ENCODE results near the gene NMRK1. TPM values are rescaled to one million over a fixed set of nuclear protein-coding genes. Genes with fewer than 3 reads are reported as not detected.
A peak's percentile ranks its signal among the peaks of the same experiment; 100 is the strongest.

Gene NMRK1
- total RNA-seq, 2 donors from 2014 or later: 21.3 to 24.6 TPM

DNA sequence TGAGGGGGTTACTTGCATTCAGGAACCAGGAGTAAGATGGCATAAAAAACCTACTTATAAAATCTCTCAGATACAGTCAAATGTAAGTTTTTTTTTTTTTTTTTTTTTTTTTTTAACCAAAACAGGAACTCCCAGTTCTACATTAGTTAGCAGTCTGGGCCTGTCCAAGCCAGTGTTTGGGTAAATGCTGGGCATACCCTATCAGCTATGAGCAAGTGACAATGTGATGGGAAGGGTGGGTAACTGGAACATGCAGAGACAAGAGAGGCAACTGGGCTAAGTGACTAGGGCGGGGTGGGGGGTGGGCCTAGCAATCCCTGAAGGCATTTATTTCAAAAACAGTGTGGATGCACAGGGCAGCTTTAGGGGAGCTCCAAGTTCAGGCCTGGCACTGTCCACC lies 2.3 kb downstream of the NMRK1 start:
- no peaks in the 10 kb centered on the region for H3K27me3 ChIP-seq
- H3K27ac ChIP-seq: no peak overlapping the region
- TF ChIP-seq, protein P1, sequence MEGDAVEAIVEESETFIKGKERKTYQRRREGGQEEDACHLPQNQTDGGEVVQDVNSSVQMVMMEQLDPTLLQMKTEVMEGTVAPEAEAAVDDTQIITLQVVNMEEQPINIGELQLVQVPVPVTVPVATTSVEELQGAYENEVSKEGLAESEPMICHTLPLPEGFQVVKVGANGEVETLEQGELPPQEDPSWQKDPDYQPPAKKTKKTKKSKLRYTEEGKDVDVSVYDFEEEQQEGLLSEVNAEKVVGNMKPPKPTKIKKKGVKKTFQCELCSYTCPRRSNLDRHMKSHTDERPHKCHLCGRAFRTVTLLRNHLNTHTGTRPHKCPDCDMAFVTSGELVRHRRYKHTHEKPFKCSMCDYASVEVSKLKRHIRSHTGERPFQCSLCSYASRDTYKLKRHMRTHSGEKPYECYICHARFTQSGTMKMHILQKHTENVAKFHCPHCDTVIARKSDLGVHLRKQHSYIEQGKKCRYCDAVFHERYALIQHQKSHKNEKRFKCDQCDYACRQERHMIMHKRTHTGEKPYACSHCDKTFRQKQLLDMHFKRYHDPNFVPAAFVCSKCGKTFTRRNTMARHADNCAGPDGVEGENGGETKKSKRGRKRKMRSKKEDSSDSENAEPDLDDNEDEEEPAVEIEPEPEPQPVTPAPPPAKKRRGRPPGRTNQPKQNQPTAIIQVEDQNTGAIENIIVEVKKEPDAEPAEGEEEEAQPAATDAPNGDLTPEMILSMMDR (IDR thresholded peaks at IDR 0.05): no peak
- no peaks in the 10 kb centered on the region for H3K36me3 ChIP-seq
- no peak overlapping the region for H3K9ac ChIP-seq (ENCODE audit: low read depth in 2 of 2, low read length in 2 of 2)
- H3K4me3 ChIP-seq: no peak overlapping the region
- intact Hi-C loops (cut with DNase I): no loop called here
- DNase-seq: no peak
- H3K9me3 ChIP-seq: no peaks in the 10 kb centered on the region
- H3K4me1 ChIP-seq: peaks cover 15% of the 10 kb centered on the region

DNA sequence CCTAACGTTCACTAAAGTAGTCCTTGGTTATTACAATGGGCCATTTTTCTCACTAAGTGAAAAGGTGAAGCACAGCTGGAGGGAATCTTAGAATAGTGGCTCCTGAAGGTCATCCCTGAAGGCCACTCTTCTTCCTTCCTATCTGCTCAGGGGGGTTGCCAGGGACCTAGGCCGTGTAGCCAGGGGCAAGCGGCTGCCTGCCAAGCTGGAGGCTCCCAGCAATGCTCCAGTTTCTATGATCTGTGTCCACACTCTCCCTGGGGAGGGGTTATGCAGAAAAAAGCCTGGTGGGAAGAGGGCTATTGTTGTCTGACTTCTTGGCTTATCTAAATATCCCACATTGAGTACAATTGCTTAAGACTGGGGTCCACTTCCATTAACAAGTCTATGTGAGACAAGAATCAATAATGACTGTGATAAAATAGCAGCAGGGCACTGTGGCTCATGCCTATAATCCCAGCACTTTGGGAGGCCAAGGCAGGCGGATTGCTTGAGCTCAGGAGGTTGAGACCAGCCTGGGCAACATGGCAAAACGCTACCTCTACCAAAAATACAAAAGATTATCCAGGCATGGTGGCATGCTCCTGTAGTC lies 3.8 kb downstream of the NMRK1 start:
- TF ChIP-seq, protein P1 (IDR thresholded peaks at IDR 0.05): no peak
- no peak overlapping the region for H3K4me3 ChIP-seq
- DNase-seq: no peak
- no peaks in the 10 kb centered on the region for H3K36me3 ChIP-seq
- intact Hi-C loops (cut with DNase I): no loop called here
- H3K9me3 ChIP-seq: no peaks in the 10 kb centered on the region
- H3K27me3 ChIP-seq: no peaks in the 10 kb centered on the region
- peak overlapping the region in 1 of 2 donors; percentile 55 for H3K9ac ChIP-seq (ENCODE audit: low read depth in 2 of 2, low read length in 2 of 2)
- no peak overlapping the region for H3K27ac ChIP-seq
- H3K4me1 ChIP-seq: peaks cover 15% of the 10 kb centered on the region

DNA sequence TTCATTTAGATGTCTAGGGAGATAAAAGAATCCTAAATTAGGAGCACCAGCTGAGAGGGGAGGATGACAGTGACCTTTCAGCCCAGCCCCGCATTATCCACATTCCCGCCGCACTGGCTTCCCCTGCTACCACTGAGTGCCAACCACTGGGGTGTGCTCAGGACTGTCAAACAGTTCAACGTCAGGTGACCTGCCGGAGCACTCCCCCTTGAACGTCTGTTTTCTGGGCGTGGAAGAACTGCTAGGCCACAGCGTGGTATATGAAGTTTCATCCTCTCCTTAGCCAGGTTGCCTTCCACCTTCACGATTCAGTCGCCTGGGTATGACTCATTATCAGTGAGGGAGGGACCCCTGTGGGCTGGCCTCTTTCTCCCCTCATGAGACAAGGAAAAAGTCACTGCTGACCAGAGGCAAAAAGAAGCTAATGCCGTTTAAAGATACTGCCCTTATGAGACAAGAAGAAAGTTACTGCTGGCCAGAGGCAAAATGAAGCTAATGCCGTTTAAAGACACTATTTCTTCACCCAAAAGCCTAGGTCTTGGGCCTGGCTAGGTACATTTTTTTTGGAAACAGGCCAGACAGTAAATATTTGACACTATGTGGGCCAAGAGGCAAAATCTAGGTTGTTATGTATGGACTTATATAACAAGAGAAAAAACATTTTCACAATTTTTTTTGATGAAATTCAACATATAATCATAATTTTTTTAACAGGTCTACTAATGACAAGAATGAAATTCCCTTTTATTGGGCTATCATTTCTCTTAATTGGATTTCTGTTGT lies 4.6 kb downstream of the NMRK1 start:
- peak; percentile 76 for DNase-seq
- Histone ChIP-seq H3K36me3 (no peaks in the 10 kb centered on the region), H3K27ac (no peak overlapping the region), H3K27me3 (no peaks in the 10 kb centered on the region), H3K4me1 (peaks cover 15% of the 10 kb centered on the region), H3K9me3 (no peaks in the 10 kb centered on the region), H3K9ac (ENCODE audit: low read depth in 2 of 2, low read length in 2 of 2) (peak overlapping the region in 1 of 2 donors; percentile 73), H3K4me3 (no peak overlapping the region)
- intact Hi-C loops (cut with DNase I): no loop called here
- TF ChIP-seq, protein P1 (IDR thresholded peaks at IDR 0.05): no peak

DNA sequence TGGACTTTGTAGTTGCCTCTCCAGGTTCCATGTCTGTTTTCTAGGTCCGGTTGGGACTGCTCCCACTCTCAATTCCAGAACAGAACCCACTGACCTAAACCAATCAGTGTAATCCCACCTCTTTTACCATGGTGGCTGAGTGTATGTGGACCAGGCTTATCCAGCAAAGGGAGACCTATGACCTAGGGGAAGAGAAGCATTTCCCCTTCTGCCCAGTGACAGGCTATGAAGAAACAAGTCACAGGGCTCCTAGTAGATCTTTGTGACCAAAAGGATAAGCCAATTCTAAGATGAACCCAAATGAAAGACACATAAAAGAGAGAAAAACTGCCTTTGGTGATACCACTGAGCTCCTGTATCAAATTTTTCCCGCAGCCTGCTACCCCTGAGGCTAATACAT lies 6.3 kb downstream of the NMRK1 start:
- Histone ChIP-seq H3K36me3 (no peaks in the 10 kb centered on the region), H3K27ac (no peak overlapping the region), H3K4me3 (no peak overlapping the region), H3K27me3 (no peaks in the 10 kb centered on the region), H3K4me1 (peaks cover 15% of the 10 kb centered on the region), H3K9me3 (no peaks in the 10 kb centered on the region), H3K9ac (ENCODE audit: low read depth in 2 of 2, low read length in 2 of 2) (no peak overlapping the region)
- TF ChIP-seq, protein P1 (IDR thresholded peaks at IDR 0.05): no peak
- intact Hi-C loops (cut with DNase I): no loop called here
- no peak for DNase-seq

DNA sequence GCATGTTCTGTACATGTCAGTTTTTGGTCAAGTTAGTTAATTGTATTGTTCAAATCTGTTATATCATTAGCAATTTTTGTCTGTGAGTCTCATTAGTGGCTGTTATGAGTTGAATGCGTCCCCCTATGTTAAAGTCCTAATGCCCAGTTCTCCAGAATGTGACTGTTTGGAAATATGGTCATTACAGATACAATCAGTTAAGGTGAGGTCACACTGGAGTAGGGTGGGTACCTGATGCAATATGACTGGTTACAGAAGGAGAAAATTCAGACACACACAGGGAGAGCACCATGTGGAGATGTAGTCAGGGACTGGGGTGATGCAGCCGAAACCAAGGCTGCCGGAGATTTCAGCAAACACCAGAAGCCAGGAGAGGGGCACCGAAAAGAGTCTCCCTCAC lies 15.1 kb downstream of the NMRK1 start:
- no peak for DNase-seq
- intact Hi-C loops (cut with DNase I): loop anchor here (10.0 kb wide), 1 partner anchor 188 kb away; the partner anchor contains the start of gene TRPM6

More for the DNA sequence above, 15.1 kb downstream of the NMRK1 start:
- H3K4me3 ChIP-seq: no peak overlapping the region
- TF ChIP-seq, protein P1 (IDR thresholded peaks at IDR 0.05): no peak
- no peaks in the 10 kb centered on the region for H3K4me1 ChIP-seq
- H3K27me3 ChIP-seq: no peaks in the 10 kb centered on the region
- H3K36me3 ChIP-seq: no peaks in the 10 kb centered on the region
- no peak overlapping the region for H3K27ac ChIP-seq
- no peaks in the 10 kb centered on the region for H3K9me3 ChIP-seq
- H3K9ac ChIP-seq (ENCODE audit: low read depth in 2 of 2, low read length in 2 of 2): no peak overlapping the region
